GM18873 (cell line): Measurements from ENCODE around the gene PDE2A.
"Not testable (repeated sequence)": the region's sequence is repeated elsewhere in the genome, so short reads cannot be mapped to it uniquely, and the experiment has no call there.

Experiments
- ATAC-seq: cut with Tn5 transposase; IDR thresholded peaks from one replicate; pipeline ENCODE4 v1.9.1; 2021; ENCODE audit warnings: mild to moderate bottlenecking, moderate library complexity, moderate number of reproducible peaks; ENCODE audit not compliant: unreplicated experiment, low FRiP score

PDE2A gene

GRCh38 chr11:72582206-72583176 is 91.7 kb downstream of the PDE2A start:
- no peak for ATAC-seq

- no peak for ATAC-seq
Observed at GRCh38 chr11:72581067-72581466, 93.2 kb downstream of the PDE2A start.

- no peak for ATAC-seq
Observed at GRCh38 chr11:72580642-72580950, 93.6 kb downstream of the PDE2A start.

GRCh38 chr11:72579816-72580641 is 94.2 kb downstream of the PDE2A start:
- no peak for ATAC-seq

GRCh38 chr11:72578991-72579815 is 95.0 kb downstream of the PDE2A start:
- ATAC-seq, result no peak

- ATAC-seq, result no peak
Observed at GRCh38 chr11:72578566-72578965, 95.7 kb downstream of the PDE2A start.

- no peak for ATAC-seq
Observed at GRCh38 chr11:72578051-72578450, 96.2 kb downstream of the PDE2A start.

GRCh38 chr11:72577271-72577721 is 96.9 kb downstream of the PDE2A start:
- ATAC-seq, result no peak

- ATAC-seq, result no peak
Observed at GRCh38 chr11:72576661-72577060, 97.6 kb downstream of the PDE2A start.

GRCh38 chr11:72576243-72576595 is 98.0 kb downstream of the PDE2A start:
- no peak for ATAC-seq

- ATAC-seq, result no peak
Observed at GRCh38 chr11:72575533-72576242, 98.5 kb downstream of the PDE2A start.

GRCh38 chr11:72574548-72575460 is 99.4 kb downstream of the PDE2A start:
- ATAC-seq, result no peak

- ATAC-seq, result no peak
Observed at GRCh38 chr11:72573855-72574445, 100.3 kb downstream of the PDE2A start.

GRCh38 chr11:72573072-72573854 is 101.0 kb downstream of the PDE2A start:
- ATAC-seq, result no peak

- not testable (repeated sequence) for ATAC-seq
Observed at GRCh38 chr11:72572540-72572939, 101.7 kb downstream of the PDE2A start.

- no peak for ATAC-seq
Observed at GRCh38 chr11:72570893-72571661, 103.1 kb downstream of the PDE2A start.
